Measurements from ENCODE around the gene RPS19. TPM values are rescaled to one million over a fixed set of nuclear protein-coding genes. Genes with fewer than 3 reads are reported as not detected.

Gene RPS19
- total RNA-seq, 6 donors from 2014 or later, result 677 to 2,013 (median 1,382) TPM

- TF ChIP-seq CTCF (IDR thresholded peaks at IDR 0.05) (no peak), POLR2AphosphoS5 (IDR thresholded peaks at IDR 0.05) (no peak), EP300 (IDR thresholded peaks at IDR 0.05) (no peak), POLR2A (IDR thresholded peaks at IDR 0.05) (no peak)
- Histone ChIP-seq H3K4me1 (peaks cover 0 to 31% (median 28%) of the 10 kb centered on the region in 4 donors), H3K36me3 (peaks cover 51 to 71% (median 64%) of the 10 kb centered on the region in 4 donors), H3K27me3 (no peaks in the 10 kb centered on the region), H3K4me3 (no peak overlapping the region), H3K27ac (no peak overlapping the region), H3K9me3 (no peaks in the 10 kb centered on the region)
- WGBS, 2 donors, result 84 to 93% methylated on average over 5 to 9 of the region's 9 CpGs
- DNase-seq (no peak), ATAC-seq (ENCODE audit: low FRiP score in 2 of 2) (no peak)
Observed at GRCh38 chr19:41906271-41906670, 46.2 kb downstream of the RPS19 start.

- TF ChIP-seq POLR2AphosphoS5 (IDR thresholded peaks at IDR 0.05) (no peak), POLR2A (IDR thresholded peaks at IDR 0.05) (no peak), EP300 (IDR thresholded peaks at IDR 0.05) (no peak), CTCF (IDR thresholded peaks at IDR 0.05) (no peak)
- WGBS, 2 donors, result 80 to 84% methylated on average over 21 of the region's 21 CpGs
Observed at GRCh38 chr19:41906916-41907680, 47.0 kb downstream of the RPS19 start.

GRCh38 chr19:41907994-41908615 is 48.0 kb downstream of the RPS19 start:
- H3K36me3 ChIP-seq, result peaks cover 34 to 52% (median 45%) of the 10 kb centered on the region in 4 donors
- H3K27me3 ChIP-seq, result peaks cover 0 to 15% (median 12%) of the 10 kb centered on the region in 4 donors
- WGBS, 2 donors, result 83 to 87% methylated on average over 12 to 23 of the region's 25 CpGs
- DNase-seq (peak in 1 of 2 donors; percentile 69), ATAC-seq (ENCODE audit: low FRiP score in 2 of 2) (no peak)
- peaks cover 0 to 40% (median 32%) of the 10 kb centered on the region in 4 donors for H3K4me1 ChIP-seq
- H3K4me3 ChIP-seq, result no peak overlapping the region
- no peak for TF ChIP-seq POLR2A (IDR thresholded peaks at IDR 0.05)
- TF ChIP-seq POLR2AphosphoS5 (IDR thresholded peaks at IDR 0.05), result no peak
- TF ChIP-seq CTCF (IDR thresholded peaks at IDR 0.05), result no peak
- no peak overlapping the region for H3K27ac ChIP-seq
- H3K9me3 ChIP-seq, result no peaks in the 10 kb centered on the region

More at GRCh38 chr19:41906916-41907680, 47.0 kb downstream of the RPS19 start:
- H3K9me3 ChIP-seq, result no peaks in the 10 kb centered on the region
- peaks cover 44 to 63% (median 55%) of the 10 kb centered on the region in 4 donors for H3K36me3 ChIP-seq
- H3K4me1 ChIP-seq, result peaks cover 0 to 31% (median 30%) of the 10 kb centered on the region in 4 donors
- ATAC-seq (ENCODE audit: low FRiP score in 2 of 2) (no peak), DNase-seq (no peak)
- H3K4me3 ChIP-seq, result no peak overlapping the region
- peaks cover 0 to 4% (median 2%) of the 10 kb centered on the region in 4 donors for H3K27me3 ChIP-seq
- H3K27ac ChIP-seq, result no peak overlapping the region

GRCh38 chr19:41908724-41909464 is 48.8 kb downstream of the RPS19 start:
- 78 to 89% methylated on average over 10 to 11 of the region's 11 CpGs for WGBS, 2 donors

More at GRCh38 chr19:41908724-41909464, 48.8 kb downstream of the RPS19 start:
- Histone ChIP-seq H3K4me1 (peaks cover 0 to 40% (median 30%) of the 10 kb centered on the region in 4 donors), H3K36me3 (peaks cover 27 to 45% (median 37%) of the 10 kb centered on the region in 4 donors), H3K4me3 (no peak overlapping the region), H3K9me3 (no peaks in the 10 kb centered on the region), H3K27me3 (peaks cover 0 to 22% (median 17%) of the 10 kb centered on the region in 4 donors), H3K27ac (no peak overlapping the region)
- TF ChIP-seq EP300 (IDR thresholded peaks at IDR 0.05) (no peak), POLR2A (IDR thresholded peaks at IDR 0.05) (no peak), CTCF (IDR thresholded peaks at IDR 0.05) (no peak)
- ATAC-seq (ENCODE audit: low FRiP score in 2 of 2) (no peak), DNase-seq (no peak)

Measured in upper lobe of left lung (tissue), 6 donors.